Fibroblast of gingiva (primary cell): ENCODE results near the gene LRP1B.

Source experiments
- DNase-seq: peaks from one replicate; pipeline ENCODE4 v3.0.0-alpha.2; 2011; ENCODE audit warnings: low read depth

LRP1B gene

DNA sequence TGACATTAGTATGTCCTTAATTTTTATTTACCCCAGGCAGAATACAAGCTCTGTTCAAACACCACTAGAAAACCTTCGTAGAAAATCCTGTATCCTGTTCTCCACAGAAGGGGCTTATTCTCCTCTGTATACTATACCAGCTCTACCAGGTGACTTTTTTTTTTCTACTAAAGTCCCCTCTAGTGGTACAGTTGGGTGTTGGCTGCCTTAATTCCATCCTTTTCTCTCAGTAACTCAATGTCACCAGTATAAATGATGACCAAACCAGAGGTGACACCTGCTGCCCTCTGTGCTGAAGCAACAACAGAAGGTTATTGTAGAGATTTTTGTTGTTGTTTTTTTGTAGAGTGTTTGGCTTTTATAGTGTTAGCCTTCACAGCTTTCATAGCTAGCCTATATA, 1322.0 kb downstream of the LRP1B start:
- no peak for DNase-seq

GRCh38 chr2:140808211-140808610, 1322.6 kb downstream of the LRP1B start:
- no peak for DNase-seq

DNA sequence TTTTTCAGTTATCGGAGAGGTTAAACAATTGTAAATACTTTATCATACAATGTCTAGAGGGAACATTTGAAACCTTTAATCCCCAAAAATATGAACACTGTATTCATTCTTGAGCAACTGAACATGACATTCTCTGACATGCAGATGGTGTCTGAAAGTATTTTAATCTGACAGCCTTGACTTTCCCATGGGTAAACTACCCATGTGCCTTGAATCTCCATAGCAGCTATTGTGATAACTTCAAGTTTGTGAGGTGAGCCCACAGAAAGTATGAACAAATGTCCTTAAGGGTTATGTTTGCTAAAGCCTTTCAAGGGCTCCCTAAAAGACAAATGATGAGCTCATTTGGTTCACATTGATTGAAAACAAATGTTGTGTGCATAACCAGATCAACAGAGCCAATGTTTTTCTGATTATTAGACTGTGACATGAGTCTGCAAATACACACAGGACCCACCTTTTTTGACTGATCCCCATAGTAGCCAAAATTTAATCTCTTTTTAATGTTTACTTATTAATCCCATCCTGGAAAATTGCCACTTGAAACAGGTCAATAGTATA, 1326.0 kb downstream of the LRP1B start:
- DNase-seq, result peak; percentile 37

GRCh38 chr2:140801311-140801710, 1329.5 kb downstream of the LRP1B start:
- DNase-seq, result no peak

GRCh38 chr2:140797718-140798117, 1333.1 kb downstream of the LRP1B start:
- DNase-seq, result no peak

DNA sequence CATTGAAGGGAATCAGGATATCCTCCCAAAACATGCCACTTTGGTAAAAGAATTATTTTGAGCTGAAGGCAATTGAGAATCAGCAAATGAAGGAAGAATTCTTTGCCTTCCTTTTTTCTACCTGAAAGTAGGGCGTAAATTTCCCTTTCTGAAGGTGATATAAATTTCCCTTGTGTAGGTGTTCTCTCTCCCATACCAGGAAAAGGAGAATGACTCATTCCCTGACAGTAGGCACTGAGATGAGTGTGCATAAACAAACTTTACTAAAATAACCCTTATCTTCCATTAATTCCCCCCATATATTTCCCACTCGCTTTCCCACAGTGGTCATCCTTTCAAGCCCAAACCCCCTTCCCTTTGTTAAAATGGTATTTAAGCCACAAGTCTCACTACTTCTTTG, 1339.0 kb downstream of the LRP1B start:
- no peak for DNase-seq

DNA sequence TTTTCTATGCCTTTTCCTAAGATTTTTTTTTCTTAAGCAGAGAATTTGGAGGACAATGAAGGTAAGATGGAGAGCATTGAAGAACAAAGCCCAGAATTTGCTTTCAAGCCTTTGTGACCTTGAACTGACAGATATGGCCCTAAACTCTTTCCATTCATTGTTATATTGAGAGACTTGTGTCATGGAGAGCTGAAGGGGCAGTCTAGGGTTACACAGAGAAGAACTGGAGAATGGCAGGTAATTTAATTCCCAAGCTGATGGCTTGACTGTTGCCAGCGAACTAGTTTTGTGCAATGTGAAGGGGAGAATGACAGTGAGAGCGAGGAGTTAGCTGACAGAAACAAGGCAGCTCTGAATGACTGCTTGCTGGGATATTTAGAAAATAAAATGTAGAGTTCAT, 1344.2 kb downstream of the LRP1B start:
- no peak for DNase-seq

GRCh38 chr2:140775411-140775810, 1355.4 kb downstream of the LRP1B start:
- DNase-seq, result no peak

GRCh38 chr2:140770645-140771044, 1360.2 kb downstream of the LRP1B start:
- DNase-seq, result no peak

GRCh38 chr2:140761807-140762206, 1369.0 kb downstream of the LRP1B start:
- DNase-seq, result no peak

DNA sequence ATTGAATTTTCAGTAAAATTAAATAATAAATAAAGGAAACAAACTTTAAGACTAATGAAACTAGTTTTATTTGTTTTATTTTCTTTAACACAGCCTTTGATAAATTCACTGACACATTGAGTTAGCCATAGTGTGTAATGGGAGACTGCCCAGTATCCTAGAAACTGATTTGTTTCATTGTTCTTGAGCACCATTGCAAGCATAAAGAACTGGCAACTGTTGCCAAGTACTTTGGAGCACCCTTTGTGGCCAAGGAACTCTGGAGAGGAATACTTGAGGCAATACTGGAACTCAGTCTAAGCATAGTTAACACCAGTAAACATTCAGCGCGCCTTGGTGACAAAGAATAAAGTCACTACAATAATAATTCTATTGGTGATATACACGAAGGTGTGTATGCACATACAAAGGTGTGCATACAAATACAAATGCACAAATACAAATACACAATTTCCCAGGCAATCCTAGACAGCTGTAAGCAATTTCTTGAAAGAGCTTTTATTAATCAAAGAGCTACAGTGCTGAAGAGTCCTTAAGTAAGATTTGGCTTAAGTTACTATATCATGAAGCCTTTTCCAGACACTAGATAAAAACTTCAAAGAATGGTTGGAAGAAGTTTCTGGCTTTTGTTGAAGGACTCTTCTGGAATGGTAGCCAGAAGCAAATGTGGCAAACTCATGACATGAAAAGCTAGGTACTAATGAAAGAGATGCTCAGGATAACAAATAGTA, 1371.2 kb downstream of the LRP1B start:
- no peak for DNase-seq

GRCh38 chr2:140747665-140748064, 1383.2 kb downstream of the LRP1B start:
- no peak for DNase-seq

DNA sequence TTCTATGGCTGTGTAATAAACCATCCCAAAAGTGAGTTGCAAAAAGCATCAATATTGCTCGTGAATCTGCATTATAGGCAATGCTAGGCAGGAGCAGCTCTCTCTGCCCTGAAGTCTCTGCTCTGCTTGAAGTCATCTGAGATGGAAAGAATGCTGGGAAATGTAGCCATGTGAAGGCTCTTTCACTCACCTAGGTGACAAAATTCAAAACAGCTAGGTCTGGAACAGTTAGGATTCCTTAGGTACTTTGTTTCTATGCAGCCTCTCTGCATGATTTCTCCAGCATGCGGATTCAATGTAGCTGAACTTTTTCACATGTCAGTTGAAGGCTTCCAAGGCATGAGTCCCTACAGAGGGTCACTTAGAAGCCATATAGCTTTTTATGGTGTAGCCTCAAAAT, 1383.7 kb downstream of the LRP1B start:
- DNase-seq, result no peak

DNA sequence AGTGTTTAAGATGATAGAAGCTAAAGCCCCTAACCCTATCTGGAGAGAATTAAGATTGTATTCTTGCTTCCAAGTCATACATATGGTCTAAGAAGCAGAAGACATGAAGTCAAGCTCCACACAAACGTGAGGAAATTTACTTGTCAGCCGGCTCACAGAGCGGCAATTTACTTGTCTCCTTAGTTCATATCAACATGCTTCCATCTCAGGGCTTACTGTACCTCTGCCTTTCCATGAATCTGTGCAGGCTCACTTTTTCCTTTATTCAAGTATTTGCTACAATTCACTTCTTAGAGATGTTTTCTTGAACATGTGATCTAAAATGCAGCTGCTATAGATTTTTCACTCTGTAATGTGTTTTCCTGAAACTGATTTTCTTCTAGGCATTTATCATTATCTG, 1386.4 kb downstream of the LRP1B start:
- no peak for DNase-seq

GRCh38 chr2:140737006-140737405, 1393.8 kb downstream of the LRP1B start:
- no peak for DNase-seq

DNA sequence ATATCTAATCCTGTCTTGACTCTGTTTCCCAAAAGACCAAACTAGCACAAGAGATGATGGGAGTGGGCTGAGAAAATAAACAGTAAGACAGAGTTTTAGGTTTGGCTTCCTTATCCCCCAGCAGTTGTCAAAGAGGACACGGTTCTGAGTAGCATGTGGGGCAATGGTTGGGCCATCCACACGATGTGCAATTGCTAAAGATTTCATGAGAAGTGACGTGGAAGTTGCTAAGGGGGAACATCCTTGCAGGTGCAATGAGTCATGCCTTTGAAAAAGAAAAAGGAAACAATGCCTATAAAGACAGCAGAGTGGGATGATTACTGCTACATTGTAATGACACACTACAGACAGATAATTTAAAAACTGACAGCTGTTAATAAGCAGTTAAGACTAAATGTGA, 1395.8 kb downstream of the LRP1B start:
- DNase-seq, result no peak

- peak; percentile 19 for DNase-seq
Measured at GRCh38 chr2:140718999-140719398, 1411.8 kb downstream of the LRP1B start.

GRCh38 chr2:140717481-140717880, 1413.3 kb downstream of the LRP1B start:
- DNase-seq, result no peak

GRCh38 chr2:140714586-140714985, 1416.2 kb downstream of the LRP1B start:
- DNase-seq, result peak; percentile 55

- peak; percentile 2 for DNase-seq
Measured at GRCh38 chr2:140711867-140712266, 1418.9 kb downstream of the LRP1B start.

- DNase-seq, result no peak
Measured at GRCh38 chr2:140701726-140702125, 1429.1 kb downstream of the LRP1B start.

DNA sequence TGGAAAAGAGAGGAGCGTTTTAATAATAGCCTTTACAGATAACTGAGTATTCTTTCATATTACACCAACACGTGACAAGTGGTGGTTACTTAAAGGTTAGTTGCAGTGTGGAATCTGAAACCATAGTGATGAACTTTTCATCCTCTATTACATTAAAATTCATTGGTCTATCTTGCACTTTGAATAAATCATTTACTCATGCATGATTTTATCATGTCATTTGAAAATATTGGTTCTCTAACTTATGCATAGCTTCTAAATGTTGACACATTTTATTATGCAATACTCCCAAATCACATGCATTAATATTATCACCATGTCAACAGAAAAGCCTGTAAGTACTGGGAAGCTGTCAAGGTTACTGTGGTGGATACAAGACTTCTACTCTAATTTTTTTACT, 1432.2 kb downstream of the LRP1B start:
- DNase-seq, result peak; percentile 8

DNA sequence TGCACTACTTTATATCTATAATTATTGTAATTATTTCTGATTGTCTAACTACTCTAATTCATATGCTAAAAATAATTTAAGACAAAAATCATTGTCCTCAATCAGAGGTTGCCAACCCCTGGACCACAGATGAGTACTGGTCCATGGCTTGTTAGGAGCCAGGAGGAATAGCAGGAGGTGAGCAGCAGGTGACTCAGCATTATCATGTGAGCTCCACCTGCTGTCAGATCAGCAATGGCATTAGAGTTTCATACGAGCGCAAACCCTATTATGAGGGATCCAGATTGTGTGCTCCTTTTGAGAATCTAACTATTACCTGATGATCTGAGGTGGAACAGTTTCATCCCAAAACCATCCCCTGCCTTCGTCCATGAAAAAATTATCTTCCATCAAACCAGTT, 1434.4 kb downstream of the LRP1B start:
- no peak for DNase-seq

- peak; percentile 77 for DNase-seq
Measured at GRCh38 chr2:140695155-140695554, 1435.7 kb downstream of the LRP1B start.
